ENCODE data around the gene C3orf85.

The C3orf85 gene

GRCh38 chr3:109184726-109185125 is 48.2 kb downstream of the C3orf85 start:
- Histone ChIP-seq H3K4me1 (ENCODE audit: control insufficient read depth, insufficient read depth, low read length) (peaks cover 14% of the 10 kb centered on the region), H3K9ac (ENCODE audit: low read length) (no peak overlapping the region), H3K9me3 (ENCODE audit: control insufficient read depth, insufficient read depth, low read depth, low read length) (no peaks in the 10 kb centered on the region), H3K4me3 (ENCODE audit: low read depth, low read length) (no peak overlapping the region), H3K27me3 (ENCODE audit: control insufficient read depth, insufficient read depth, low read length) (no peaks in the 10 kb centered on the region), H3K27ac (ENCODE audit: low read depth, low read length) (no peak overlapping the region), H3K36me3 (ENCODE audit: control insufficient read depth, insufficient read depth, low read length) (no peaks in the 10 kb centered on the region)

GRCh38 chr3:109187390-109187789 is 50.9 kb downstream of the C3orf85 start:
- Histone ChIP-seq H3K9ac (ENCODE audit: low read length) (no peak overlapping the region), H3K27ac (ENCODE audit: low read depth, low read length) (no peak overlapping the region), H3K4me1 (ENCODE audit: control insufficient read depth, insufficient read depth, low read length) (peaks cover 18% of the 10 kb centered on the region)

GRCh38 chr3:109188741-109189140 is 52.2 kb downstream of the C3orf85 start:
- no peak overlapping the region for H3K27ac ChIP-seq (ENCODE audit: low read depth, low read length)
- no peaks in the 10 kb centered on the region for H3K36me3 ChIP-seq (ENCODE audit: control insufficient read depth, insufficient read depth, low read length)
- no peaks in the 10 kb centered on the region for H3K27me3 ChIP-seq (ENCODE audit: control insufficient read depth, insufficient read depth, low read length)
- H3K4me1 ChIP-seq (ENCODE audit: control insufficient read depth, insufficient read depth, low read length), result peaks cover 18% of the 10 kb centered on the region
- H3K9ac ChIP-seq (ENCODE audit: low read length), result no peak overlapping the region
- no peaks in the 10 kb centered on the region for H3K9me3 ChIP-seq (ENCODE audit: control insufficient read depth, insufficient read depth, low read depth, low read length)
- no peak overlapping the region for H3K4me3 ChIP-seq (ENCODE audit: low read depth, low read length)

More at GRCh38 chr3:109187390-109187789, 50.9 kb downstream of the C3orf85 start:
- no peaks in the 10 kb centered on the region for H3K9me3 ChIP-seq (ENCODE audit: control insufficient read depth, insufficient read depth, low read depth, low read length)
- H3K27me3 ChIP-seq (ENCODE audit: control insufficient read depth, insufficient read depth, low read length), result no peaks in the 10 kb centered on the region
- H3K4me3 ChIP-seq (ENCODE audit: low read depth, low read length), result no peak overlapping the region
- no peaks in the 10 kb centered on the region for H3K36me3 ChIP-seq (ENCODE audit: control insufficient read depth, insufficient read depth, low read length)

- no peaks in the 10 kb centered on the region for H3K36me3 ChIP-seq (ENCODE audit: control insufficient read depth, insufficient read depth, low read length)
- H3K27me3 ChIP-seq (ENCODE audit: control insufficient read depth, insufficient read depth, low read length), result no peaks in the 10 kb centered on the region
- no peaks in the 10 kb centered on the region for H3K9me3 ChIP-seq (ENCODE audit: control insufficient read depth, insufficient read depth, low read depth, low read length)
- no peak overlapping the region for H3K4me3 ChIP-seq (ENCODE audit: low read depth, low read length)
- H3K4me1 ChIP-seq (ENCODE audit: control insufficient read depth, insufficient read depth, low read length), result peaks cover 24% of the 10 kb centered on the region
- no peak overlapping the region for H3K27ac ChIP-seq (ENCODE audit: low read depth, low read length)
- no peak overlapping the region for H3K9ac ChIP-seq (ENCODE audit: low read length)
Observed at GRCh38 chr3:109191421-109191820, 54.9 kb downstream of the C3orf85 start.

GRCh38 chr3:109195815-109196214 is 59.3 kb downstream of the C3orf85 start:
- no peak overlapping the region for H3K9ac ChIP-seq (ENCODE audit: low read length)
- no peak overlapping the region for H3K4me3 ChIP-seq (ENCODE audit: low read depth, low read length)
- H3K36me3 ChIP-seq (ENCODE audit: control insufficient read depth, insufficient read depth, low read length), result no peaks in the 10 kb centered on the region
- H3K27ac ChIP-seq (ENCODE audit: low read depth, low read length), result no peak overlapping the region
- H3K27me3 ChIP-seq (ENCODE audit: control insufficient read depth, insufficient read depth, low read length), result no peaks in the 10 kb centered on the region
- H3K9me3 ChIP-seq (ENCODE audit: control insufficient read depth, insufficient read depth, low read depth, low read length), result peaks cover 4% of the 10 kb centered on the region
- peaks cover 5% of the 10 kb centered on the region for H3K4me1 ChIP-seq (ENCODE audit: control insufficient read depth, insufficient read depth, low read length)
